Inflammatory macrophage treated with lipopolysaccharide for 1 hour (primary cell): Measurements from ENCODE around the gene TIAM1.

Experiments
- DNase-seq, 2 donors: peaks; one replicate each; pipeline ENCODE4 v3.0.0-alpha.2; 2020 to 2022

TIAM1 gene, protein sequence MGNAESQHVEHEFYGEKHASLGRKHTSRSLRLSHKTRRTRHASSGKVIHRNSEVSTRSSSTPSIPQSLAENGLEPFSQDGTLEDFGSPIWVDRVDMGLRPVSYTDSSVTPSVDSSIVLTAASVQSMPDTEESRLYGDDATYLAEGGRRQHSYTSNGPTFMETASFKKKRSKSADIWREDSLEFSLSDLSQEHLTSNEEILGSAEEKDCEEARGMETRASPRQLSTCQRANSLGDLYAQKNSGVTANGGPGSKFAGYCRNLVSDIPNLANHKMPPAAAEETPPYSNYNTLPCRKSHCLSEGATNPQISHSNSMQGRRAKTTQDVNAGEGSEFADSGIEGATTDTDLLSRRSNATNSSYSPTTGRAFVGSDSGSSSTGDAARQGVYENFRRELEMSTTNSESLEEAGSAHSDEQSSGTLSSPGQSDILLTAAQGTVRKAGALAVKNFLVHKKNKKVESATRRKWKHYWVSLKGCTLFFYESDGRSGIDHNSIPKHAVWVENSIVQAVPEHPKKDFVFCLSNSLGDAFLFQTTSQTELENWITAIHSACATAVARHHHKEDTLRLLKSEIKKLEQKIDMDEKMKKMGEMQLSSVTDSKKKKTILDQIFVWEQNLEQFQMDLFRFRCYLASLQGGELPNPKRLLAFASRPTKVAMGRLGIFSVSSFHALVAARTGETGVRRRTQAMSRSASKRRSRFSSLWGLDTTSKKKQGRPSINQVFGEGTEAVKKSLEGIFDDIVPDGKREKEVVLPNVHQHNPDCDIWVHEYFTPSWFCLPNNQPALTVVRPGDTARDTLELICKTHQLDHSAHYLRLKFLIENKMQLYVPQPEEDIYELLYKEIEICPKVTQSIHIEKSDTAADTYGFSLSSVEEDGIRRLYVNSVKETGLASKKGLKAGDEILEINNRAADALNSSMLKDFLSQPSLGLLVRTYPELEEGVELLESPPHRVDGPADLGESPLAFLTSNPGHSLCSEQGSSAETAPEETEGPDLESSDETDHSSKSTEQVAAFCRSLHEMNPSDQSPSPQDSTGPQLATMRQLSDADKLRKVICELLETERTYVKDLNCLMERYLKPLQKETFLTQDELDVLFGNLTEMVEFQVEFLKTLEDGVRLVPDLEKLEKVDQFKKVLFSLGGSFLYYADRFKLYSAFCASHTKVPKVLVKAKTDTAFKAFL (N-terminal part only)

DNA sequence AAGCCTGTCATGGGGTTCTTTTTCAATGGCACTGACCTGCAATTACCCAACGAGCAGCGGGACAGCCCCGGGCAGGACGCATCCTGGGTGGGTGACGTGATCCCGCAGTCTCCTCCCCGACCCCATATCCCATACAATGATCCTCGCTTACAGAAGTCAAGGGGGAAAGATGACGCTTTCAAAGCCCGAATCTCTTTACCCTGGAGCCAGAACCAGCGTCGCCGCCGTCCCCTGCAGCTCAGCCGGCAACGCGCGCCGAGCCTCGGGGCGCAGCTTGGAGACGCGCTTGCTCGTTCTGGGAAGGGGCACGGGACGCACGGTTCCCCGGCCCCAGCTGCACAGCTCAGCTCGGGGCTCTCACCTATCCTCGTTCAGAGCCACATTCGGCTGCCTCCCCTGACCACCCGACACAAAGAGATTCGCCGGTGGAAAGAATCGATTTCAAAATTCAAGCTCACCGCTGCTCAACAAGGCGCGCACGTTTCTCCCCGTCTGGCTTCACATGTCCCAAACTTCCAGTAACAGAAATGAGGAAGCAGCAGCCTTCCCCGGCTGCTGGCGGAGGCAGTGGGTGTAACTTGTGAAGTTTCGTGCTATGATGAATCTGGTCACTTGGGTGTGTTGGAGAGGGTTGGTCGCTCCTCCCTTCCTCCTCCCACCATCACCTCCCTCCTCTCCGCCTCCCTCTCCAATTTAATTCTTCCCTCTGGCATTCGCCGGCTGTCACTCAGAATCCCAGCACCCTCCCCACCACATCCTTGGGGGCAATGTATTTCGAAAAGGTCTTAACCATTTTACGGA, at the start of gene TIAM1:
Gene TIAM1, minus strand, starts transcription at position 582 of the 801 bp plus-strand sequence. CDS start 77,289 bp downstream, outside the sequence.
- peak; percentile 88 to 95 for DNase-seq

DNA sequence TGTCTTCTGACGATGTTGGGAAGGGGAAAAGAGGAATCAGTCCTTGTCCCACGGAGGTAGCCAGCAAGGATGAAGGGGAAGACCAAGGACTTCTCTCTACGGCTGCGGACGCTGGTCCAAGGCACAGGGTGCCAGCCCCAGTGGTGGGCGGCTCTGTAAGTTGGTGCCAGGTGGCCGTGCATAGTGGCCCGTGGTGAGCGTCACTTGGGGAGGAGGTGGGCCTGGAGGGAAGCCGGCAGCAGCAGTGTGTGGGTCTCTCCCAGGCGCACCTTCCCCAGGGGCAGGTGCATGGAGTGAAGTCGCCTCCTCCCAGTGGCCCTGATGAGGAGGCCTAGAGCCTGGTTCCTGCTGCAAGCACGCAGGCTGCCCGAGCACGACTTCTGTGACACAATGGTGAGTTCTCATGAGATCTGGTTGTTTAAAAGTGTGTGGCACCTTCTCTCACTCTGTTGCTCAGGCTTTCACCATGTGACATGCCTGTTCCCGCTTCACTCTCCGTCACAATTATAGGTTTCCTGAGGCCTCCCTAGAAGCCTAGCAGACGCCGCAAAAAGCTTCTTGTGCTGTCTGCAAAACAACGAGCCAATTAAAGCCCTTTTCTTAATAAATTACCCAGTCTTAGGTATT, 43.6 kb upstream of the TIAM1 start:
- no peak for DNase-seq

DNA sequence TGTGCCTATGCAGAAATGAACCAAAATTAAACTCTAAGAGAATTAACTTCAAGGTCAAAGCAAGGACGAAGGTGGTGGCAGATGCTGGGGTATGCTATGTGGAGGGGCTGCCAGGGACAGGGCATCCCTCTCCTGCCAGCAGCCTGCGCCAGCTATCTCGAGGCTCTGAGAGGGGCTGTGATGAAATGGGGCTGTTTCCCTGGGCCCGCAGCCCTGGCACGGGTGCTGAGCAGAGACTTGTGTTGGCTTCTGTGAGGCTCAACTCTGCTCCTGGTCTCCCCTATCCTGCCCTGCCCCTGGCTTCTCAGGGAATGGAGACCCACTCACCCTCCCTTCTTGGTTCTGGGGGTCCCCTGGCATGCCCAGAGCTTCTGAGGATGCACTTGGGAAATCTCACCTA, 41.9 kb upstream of the TIAM1 start:
- no peak for DNase-seq

DNA sequence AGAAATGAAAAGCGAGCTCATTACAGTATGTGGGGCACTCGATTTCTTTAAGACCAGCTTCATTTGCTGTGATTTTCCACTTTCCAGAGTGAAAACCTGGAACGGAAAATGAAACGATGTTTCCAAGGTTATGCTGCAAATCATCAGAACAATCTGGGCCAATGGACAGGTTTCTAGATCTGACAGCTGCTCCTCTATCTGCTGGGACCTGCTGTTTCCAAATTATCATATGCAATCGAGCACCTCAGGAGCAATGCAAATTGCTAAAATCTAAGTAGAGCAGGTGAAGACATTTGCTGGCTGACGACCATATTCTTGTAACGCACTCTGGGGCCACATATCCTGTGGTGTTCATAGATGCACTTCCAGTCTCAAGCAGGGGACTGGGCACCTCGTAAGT, 39.7 kb upstream of the TIAM1 start:
- no peak for DNase-seq

DNA sequence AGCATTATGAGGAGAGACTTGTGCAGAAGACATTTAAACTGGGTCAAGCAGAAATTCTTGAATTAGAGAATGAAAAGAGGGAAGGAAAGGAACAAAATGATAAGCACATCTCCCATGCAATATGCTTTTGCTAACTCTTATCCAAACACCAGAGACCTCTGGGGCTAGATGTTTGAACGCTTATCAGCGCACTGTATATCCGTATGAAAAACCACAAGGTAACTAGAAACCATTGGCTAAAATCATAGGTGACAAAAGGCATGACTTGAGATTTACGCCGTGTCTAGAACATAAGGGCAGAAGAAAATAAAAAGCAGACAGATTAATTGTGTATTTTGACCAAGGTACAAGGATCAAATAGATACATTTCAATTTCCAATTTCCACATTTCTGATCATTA, 38.0 kb upstream of the TIAM1 start:
- no peak for DNase-seq

DNA sequence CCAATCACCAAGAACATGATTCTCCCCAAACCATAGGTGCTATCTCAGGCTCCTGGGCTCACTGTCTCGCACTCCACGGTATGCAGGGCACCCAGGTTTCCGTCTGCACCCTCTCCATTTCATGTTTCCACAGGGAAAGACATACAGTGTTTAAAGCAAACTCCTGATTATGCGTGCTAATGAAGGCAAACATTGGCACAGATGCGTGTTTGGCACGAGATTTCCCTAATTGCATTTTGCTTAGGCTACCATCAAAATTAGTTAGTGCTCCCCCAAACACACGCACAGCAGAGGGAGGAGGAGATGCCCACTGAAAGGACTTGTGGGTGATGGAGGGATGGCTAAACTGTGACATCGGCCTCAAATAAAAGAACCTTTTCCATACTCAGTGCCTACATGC, 32.2 kb upstream of the TIAM1 start:
- DNase-seq, result no peak

DNA sequence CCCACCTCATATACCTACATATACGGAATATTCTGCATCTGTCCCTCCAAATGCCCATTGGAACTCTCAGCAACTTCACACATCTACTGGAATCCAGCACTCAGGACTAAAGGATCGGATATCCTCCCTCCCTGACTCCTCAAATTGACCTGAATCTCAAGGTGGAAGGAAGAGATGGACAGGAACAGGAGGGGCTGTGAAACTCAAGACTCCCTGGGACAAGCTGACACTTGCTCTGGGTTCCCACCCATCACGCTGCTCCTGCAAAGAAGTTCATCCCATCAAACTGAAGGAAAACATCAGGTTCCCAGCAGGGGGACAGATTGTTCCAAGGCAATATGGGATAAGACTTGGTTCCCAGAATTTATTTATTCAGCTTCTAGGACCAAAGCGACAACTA, 30.3 kb upstream of the TIAM1 start:
- DNase-seq, result no peak

DNA sequence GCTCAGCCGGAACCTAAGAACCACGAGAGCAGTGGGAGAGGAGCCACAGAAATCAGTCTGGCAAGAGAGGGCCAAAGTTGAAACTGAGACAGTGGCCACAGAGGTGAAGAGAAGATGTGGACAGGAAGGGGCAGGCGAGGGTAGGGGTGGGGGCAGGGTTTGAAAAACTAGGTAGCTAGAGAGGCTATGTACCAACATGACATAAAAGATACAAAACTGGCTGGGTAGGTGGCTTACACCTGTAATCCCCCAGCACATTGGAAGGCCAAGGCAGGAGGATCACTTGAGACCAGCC, 28.4 kb upstream of the TIAM1 start:
- DNase-seq, result no peak

DNA sequence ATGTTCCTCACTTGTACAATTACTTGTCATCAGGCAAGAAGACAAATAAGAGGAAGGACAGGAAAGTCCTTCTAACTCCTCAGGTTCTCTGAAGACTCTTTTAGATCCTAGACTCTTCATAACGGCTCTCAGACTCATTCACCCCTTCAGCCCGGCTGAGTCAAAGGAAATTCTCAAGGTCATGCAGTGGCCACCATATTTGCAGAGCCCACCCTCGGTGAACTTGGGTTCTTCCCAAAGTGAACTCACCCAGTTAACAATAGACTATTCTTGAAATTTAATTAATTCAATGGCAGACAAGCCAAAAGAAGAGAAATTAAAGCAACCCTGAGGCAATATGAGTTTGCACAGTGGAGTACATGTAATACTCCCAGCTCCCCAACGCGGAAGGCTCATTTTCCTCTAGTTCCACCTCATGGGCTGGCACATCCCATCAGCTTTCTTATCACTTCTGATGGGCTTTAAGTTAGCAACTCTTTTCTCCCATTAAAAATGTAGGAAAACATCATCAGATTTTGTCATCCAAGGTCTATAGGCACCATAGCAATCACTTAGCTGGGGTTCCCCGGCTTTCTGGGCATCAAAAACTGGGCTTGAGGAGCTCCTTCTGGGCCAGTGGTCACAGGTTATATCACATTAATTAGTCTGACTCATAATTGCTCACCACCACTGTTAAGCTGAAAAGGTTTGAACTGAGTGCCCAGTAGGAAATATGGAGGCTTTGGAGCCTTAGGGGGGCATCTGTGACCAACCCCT, 27.8 kb upstream of the TIAM1 start:
- no peak for DNase-seq

DNA sequence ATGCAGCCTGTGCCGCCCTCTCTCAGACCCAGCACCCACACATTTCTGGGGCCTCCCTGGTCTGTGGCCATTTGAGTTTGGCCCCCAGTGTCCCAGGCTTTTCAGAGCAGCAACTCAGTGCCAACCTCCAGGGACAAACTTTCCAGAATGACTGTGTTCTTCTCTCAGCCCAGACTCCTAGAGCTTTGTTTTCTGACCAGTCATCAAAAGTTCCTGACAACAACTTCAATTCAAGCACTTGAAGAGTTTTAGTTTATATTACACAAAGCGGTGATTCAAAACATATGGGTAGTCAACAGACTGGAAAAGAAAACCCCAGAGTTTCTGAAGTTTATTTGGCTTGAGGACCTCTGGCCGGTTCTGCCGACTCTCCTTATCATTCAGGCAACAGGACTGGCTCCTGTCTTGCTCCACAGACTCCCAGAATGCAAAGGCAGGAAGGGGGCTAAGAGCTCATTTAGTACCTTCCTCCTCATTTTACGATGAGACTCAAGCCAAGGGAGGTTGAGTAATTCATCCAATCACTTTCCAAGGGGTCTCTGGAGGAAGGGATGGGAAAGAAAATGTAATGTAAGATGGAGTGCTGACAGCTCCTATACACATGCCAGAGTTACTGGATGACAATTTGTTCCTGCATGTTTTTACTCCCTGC, 27.0 kb upstream of the TIAM1 start:
- no peak for DNase-seq

DNA sequence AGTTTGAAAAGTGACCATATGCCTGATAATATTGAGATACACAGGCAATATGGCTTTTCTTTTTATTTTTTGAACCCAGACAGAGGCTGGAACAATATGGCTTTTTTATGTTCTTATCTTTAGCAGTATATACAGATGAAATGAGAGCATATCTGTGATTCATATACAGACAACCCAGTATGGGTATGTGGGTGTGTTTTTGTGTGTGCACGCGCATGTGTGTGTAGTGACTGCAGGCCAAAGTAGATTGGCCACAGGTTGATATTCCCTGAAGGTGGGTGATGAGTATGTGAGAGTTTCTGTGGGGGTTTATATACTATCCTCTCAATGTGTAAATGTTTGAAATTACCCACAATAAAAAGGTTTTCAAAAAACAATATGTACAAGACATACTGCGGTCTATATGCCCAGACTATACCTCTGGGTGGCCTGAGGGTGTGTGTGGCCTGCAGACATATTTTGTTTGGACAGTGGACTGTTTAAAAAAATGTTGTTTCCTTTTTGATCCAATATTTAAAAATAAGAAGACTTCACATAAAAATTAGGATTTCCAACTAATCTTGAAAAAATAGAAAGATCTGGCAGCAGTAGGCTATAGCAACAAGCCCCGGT, 26.3 kb upstream of the TIAM1 start:
- DNase-seq, result no peak

DNA sequence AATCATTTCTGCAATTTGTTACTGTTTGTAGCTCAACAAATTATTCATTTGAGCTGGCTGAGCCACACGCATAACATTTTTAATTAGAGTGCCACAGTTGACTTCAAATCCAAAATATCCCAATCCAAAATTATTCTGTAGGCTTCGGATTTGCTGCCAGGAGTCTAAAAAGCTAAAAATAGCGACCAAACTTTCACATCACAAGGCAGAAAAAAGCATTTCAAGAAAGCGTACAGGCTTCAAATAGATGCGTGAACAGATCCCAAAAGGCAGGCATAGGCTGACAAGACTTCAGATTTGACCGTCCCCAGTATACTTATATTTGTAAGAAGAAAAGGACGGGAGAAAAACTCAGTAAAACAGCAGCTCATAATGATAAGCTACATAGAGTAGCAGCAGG, 24.3 kb upstream of the TIAM1 start:
- DNase-seq, result no peak

DNA sequence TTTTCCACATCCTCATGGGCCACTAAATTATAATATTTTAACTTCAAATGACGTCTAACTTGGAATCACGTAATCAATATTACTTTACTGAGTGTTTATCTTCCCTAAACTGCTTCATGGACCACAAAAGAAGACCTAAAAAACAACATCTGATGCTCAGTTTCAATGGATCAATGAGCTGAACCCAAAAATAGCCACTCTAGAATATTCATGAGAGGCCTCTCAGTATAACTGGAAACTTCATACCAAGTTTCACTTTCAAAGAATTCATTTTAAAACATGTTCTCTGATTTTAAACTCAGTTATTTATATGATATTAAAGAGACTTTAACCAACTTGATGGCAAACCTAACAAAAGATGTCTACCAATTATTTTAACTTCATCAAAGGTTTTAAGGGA, 23.7 kb upstream of the TIAM1 start:
- no peak for DNase-seq

DNA sequence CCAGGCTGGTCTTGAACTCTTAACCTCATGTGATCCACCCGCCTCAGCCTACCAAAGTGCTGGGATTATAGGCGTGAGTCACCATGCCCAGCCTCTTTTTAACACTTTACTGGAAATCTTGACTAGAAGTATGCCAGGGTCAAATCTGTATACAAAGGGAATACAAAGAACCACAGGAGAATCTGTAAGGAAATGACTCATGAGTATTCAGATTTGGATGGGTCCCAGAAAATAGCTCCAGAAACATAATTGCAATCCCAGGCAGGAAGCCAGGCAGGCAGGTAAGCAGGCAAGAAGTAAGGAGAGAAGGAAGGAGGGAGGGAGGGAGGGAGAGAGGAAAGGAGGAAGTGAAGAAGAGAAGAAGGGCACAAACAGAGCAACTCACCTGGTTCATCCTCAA, 22.8 kb upstream of the TIAM1 start:
- no peak for DNase-seq

DNA sequence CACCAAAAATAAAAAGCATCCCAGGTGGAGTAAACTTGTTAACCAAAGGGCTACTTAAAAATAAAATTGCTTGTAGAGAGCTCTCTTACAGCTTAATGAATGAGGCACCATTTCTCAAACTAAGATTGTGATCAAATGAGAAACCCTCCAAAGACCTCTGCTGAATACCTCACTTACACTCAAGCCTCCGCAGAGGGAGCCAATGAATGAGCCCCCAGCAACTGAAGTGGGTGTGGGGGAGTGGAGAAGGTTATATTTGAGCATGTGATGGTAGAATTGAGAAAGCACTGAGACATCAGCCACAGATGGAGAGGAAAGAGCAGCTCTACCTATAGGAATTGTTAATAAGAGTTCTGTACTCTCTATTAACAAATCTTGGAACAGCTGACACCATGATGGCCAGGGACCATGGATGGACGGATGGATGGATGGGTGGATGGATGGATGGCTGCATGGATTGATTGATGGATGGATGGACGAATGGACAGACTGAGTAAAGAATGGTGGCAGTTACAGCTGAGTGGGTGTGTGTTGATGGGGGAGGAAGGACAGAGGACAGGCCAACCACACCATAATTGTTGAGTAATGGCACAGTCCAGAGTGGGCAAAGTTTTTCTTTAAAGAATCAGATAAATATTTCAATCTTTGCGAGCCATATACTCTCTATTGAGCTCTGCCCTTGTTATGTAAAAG, 20.3 kb upstream of the TIAM1 start:
- DNase-seq, result no peak

DNA sequence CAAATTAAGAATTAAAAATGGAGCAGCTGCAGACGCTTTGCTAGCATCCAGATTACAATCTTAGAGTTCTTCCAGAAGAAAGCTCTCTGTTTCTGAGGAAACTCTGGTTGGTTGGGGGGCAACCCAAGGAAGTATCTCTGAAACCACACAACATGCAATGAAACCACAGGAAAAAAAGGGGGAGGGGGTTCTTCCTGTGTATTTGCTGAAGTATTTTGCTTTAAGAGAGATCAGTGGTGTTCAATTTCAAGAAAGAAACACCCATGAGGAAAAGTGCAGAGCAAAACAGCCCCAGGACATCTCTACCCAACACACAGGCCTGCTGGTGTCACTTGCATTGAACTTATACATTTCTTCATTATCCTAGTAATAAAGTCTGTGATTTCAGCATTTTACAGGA, 19.7 kb upstream of the TIAM1 start:
- no peak for DNase-seq

DNA sequence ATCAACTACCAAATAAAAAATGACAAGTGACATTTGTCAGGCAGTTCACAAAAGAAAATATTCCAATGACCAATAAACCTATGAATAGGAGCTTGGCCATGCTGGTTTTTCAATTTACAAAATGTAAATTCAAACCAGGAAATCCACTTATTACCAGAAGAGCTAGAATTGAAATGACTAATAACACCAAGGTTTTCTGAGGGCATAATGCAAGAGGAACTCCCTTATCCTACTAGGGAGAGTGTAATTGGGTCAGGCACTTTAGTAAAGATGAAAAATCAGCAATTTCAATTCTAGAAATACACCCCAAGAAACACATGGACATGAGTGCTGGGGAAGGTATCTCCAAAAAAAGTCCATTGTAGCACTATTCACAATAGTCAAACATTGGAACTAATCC, 16.7 kb upstream of the TIAM1 start:
- peak in 1 of 2 donors; percentile 10 for DNase-seq

DNA sequence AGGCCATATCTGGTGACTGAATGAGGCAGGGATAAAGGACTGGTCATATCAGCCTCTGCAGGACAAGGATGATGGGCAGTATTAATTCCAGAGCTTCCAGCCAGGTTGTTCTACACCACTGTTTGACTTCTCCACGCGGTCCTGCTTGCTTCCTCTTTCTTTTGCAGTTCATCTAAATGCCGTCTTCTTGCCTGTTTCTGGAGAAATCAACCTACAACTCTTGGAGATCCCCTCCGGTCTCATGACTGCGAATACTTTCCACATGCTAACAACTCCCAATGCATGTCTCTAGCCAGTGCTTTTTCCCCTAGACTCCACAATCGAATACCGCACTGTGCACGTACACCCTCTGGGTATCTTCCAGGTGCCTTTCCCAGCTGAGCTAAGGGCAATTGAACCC, 14.1 kb upstream of the TIAM1 start:
- peak; percentile 24 to 56 for DNase-seq

DNA sequence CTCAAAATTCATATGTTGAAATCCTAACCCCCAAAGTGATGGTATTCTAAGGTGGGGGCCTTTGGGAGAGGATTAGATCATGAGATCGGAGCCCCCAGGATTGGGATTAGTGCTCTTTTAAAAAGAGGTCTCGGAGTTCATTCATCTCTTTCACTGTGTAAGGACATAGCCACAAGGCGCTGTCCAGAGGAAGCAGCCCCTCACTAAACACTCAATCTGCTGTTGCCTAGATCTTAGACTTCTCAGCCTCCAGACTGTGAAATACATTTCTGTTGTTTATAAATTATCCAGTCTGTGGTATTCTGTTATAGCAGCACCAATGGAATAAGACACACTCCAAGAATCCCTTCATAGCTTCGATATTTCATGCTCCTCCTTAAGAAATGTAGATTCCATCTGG, 12.4 kb upstream of the TIAM1 start:
- DNase-seq, result no peak
